NCI-H345 treated with DMSO at 0.1 percent for 48 hours (cell line): ENCODE measurements around the gene ICA1.

Experiments used
- DNase-seq: peaks from one replicate; lab custom pipeline; 2025; ENCODE audit not compliant: unreplicated experiment; lab: John Stamatoyannopoulos, UW

ICA1 gene

GRCh38 chr7:8165150-8165549 lies 96.8 kb downstream of the ICA1 start:
- no peak for DNase-seq

GRCh38 chr7:8162181-8162580 lies 99.8 kb downstream of the ICA1 start:
- DNase-seq = no peak

GRCh38 chr7:8161364-8161828 lies 100.6 kb downstream of the ICA1 start:
- no peak for DNase-seq

- DNase-seq = no peak
Measured at GRCh38 chr7:8160779-8161345, 101.1 kb downstream of the ICA1 start.

- no peak for DNase-seq
Measured at GRCh38 chr7:8160250-8160649, 101.7 kb downstream of the ICA1 start.

- DNase-seq = no peak
Measured at GRCh38 chr7:8159595-8159994, 102.4 kb downstream of the ICA1 start.

GRCh38 chr7:8157296-8157695 lies 104.7 kb downstream of the ICA1 start:
- DNase-seq = no peak

- peak; percentile 34 for DNase-seq
Measured at GRCh38 chr7:8155836-8156235, 106.1 kb downstream of the ICA1 start.

- DNase-seq = peak; percentile 31
Measured at GRCh38 chr7:8154272-8154671, 107.7 kb downstream of the ICA1 start.

GRCh38 chr7:8152489-8153192 lies 109.3 kb downstream of the ICA1 start:
- no peak for DNase-seq

- DNase-seq = no peak
Measured at GRCh38 chr7:8151161-8151725, 110.7 kb downstream of the ICA1 start.

- no peak for DNase-seq
Measured at GRCh38 chr7:8149222-8149621, 112.7 kb downstream of the ICA1 start.

GRCh38 chr7:8147760-8148463 lies 114.1 kb downstream of the ICA1 start:
- DNase-seq = peak; percentile 38

GRCh38 chr7:8146788-8147413 lies 115.1 kb downstream of the ICA1 start:
- DNase-seq = peak; percentile 78

GRCh38 chr7:8146106-8146787 lies 115.7 kb downstream of the ICA1 start:
- no peak for DNase-seq

GRCh38 chr7:8144856-8145255 lies 117.1 kb downstream of the ICA1 start:
- DNase-seq = no peak

- DNase-seq = no peak
Measured at GRCh38 chr7:8143151-8143874, 118.7 kb downstream of the ICA1 start.

GRCh38 chr7:8142477-8142876 lies 119.5 kb downstream of the ICA1 start:
- no peak for DNase-seq

GRCh38 chr7:8141070-8141469 lies 120.9 kb downstream of the ICA1 start:
- no peak for DNase-seq

GRCh38 chr7:8136051-8136730 lies 125.8 kb downstream of the ICA1 start:
- DNase-seq = no peak
